HEK293 (cell line): ENCODE measurements around the gene LSMEM2.
A peak's percentile ranks its signal among the peaks of the same experiment; 100 is the strongest.

Source experiments
- CTCF ChIA-PET: fragments of 350-600 bp; formaldehyde crosslinking; extraction: SDS; loops from one replicate; lab custom pipeline; 2021; ENCODE audit warnings: antibody characterized with exemption; lab: Yijun Ruan, JAX
- POLR2A ChIA-PET: fragments of 300-600 bp; formaldehyde crosslinking; extraction: SDS; loops from one replicate; lab custom pipeline; 2020; ENCODE audit warnings: antibody characterized with exemption, inconsistent platforms; lab: Yijun Ruan, JAX
- H3K27ac ChIP-seq: fragments of 200-500 bp; sonication (Bioruptor generic); 2 replicates; pipeline ENCODE4 v1.5.1; 2014; ENCODE audit warnings: low read depth, low read length, control low read depth, inconsistent platforms; ENCODE audit errors: extremely low read depth
- H3K36me3 ChIP-seq, 2 experiments: fragments of 200-500 bp in 1 of 2; sonication (Bioruptor generic) in 1 of 2; 1 replicate in 1 of 2; 2 replicates in 1 of 2; pipeline ENCODE4 v1.5.1; 2014 to 2017; ENCODE audit warnings: inconsistent platforms in 2 of 2, low read length in 2 of 2; ENCODE audit not compliant: control insufficient read depth in 2 of 2, insufficient read depth in 1 of 2
- H3K4me1 ChIP-seq: fragments of 200-500 bp; sonication (Bioruptor generic); 2 replicates; pipeline ENCODE4 v1.5.1; 2014; ENCODE audit warnings: mild to moderate bottlenecking, low read length, inconsistent platforms; ENCODE audit not compliant: control insufficient read depth, insufficient read depth
- H3K4me3 ChIP-seq: 2 replicates; pipeline ENCODE4 v1.5.1; 2011; ENCODE audit warnings: low read depth, mild to moderate bottlenecking, control low read depth, low read length, moderate library complexity
- H3K9me3 ChIP-seq: fragments of 200-500 bp; sonication (Bioruptor generic); 2 replicates; pipeline ENCODE4 v1.5.1; 2014; ENCODE audit warnings: low read depth, low read length, inconsistent platforms; ENCODE audit not compliant: control insufficient read depth, insufficient read depth
- KLF17 ChIP-seq: fragments of 450-650 bp; formaldehyde crosslinking; IDR thresholded peaks from 2 replicates; pipeline ENCODE4 v1.5.1; 2016; ENCODE audit warnings: missing biosample characterization, missing genetic modification characterization
- PBX3 ChIP-seq: sonication (generic); formaldehyde crosslinking; IDR thresholded peaks from 2 replicates; pipeline ENCODE4 v1.8.1; 2022; ENCODE audit warnings: mild to moderate bottlenecking, moderate library complexity, missing genetic modification reagents
- PRDM1 ChIP-seq: fragments of 450-650 bp; formaldehyde crosslinking; IDR thresholded peaks from 2 replicates; pipeline ENCODE4; 2016; ENCODE audit warnings: missing biosample characterization, missing genetic modification characterization
- REST ChIP-seq: fragments of 450-650 bp; formaldehyde crosslinking; IDR thresholded peaks from 2 replicates; pipeline ENCODE4 v1.5.1; 2016; ENCODE audit warnings: missing biosample characterization, missing genetic modification characterization
- SCRT2 ChIP-seq: fragments of 450-650 bp; formaldehyde crosslinking; IDR thresholded peaks from 2 replicates; pipeline ENCODE4 v1.5.1; 2016; ENCODE audit warnings: missing biosample characterization, missing genetic modification characterization
- TCF7L2 ChIP-seq: IDR thresholded peaks from 2 replicates; pipeline ENCODE4 v1.6.1; 2011; ENCODE audit warnings: low read depth, mild to moderate bottlenecking, inconsistent platforms, low read length, moderate library complexity, borderline replicate concordance
- YY1 ChIP-seq: fragments of 450-650 bp; formaldehyde crosslinking; IDR thresholded peaks from 2 replicates; pipeline ENCODE4 v1.5.1; 2018; ENCODE audit warnings: missing biosample characterization, missing genetic modification characterization
- ZBTB8A ChIP-seq: fragments of 450-650 bp; formaldehyde crosslinking; IDR thresholded peaks from 2 replicates; pipeline ENCODE4 v1.5.1; 2016; ENCODE audit warnings: missing biosample characterization, missing genetic modification characterization
- ZFP3 ChIP-seq: fragments of 450-650 bp; formaldehyde crosslinking; IDR thresholded peaks from 2 replicates; pipeline ENCODE4 v1.5.1; 2016; ENCODE audit warnings: low read depth, missing biosample characterization, missing genetic modification characterization
- ZNF132 ChIP-seq: fragments of 450-650 bp; formaldehyde crosslinking; IDR thresholded peaks from 2 replicates; pipeline ENCODE4 v1.5.1; 2017; ENCODE audit warnings: missing biosample characterization, missing genetic modification characterization, borderline replicate concordance
- ZNF157 ChIP-seq: fragments of 450-650 bp; formaldehyde crosslinking; IDR thresholded peaks from 2 replicates; pipeline ENCODE4 v1.5.1; 2016; ENCODE audit warnings: missing biosample characterization, missing genetic modification characterization
- ZNF26 ChIP-seq: fragments of 450-650 bp; formaldehyde crosslinking; IDR thresholded peaks from 2 replicates; pipeline ENCODE4 v1.5.1; 2016; ENCODE audit warnings: missing biosample characterization, missing genetic modification characterization
- ZNF292 ChIP-seq: fragments of 450-650 bp; formaldehyde crosslinking; IDR thresholded peaks from 2 replicates; pipeline ENCODE4 v1.5.1; 2016; ENCODE audit warnings: low read depth, missing biosample characterization, missing genetic modification characterization, borderline replicate concordance
- ZNF335 ChIP-seq: fragments of 450-650 bp; formaldehyde crosslinking; conservative IDR thresholded peaks from 2 replicates; pipeline ENCODE4 v1.5.1; 2016; ENCODE audit warnings: missing biosample characterization, missing genetic modification characterization
- ZNF350 ChIP-seq: fragments of 450-650 bp; formaldehyde crosslinking; IDR thresholded peaks from 2 replicates; pipeline ENCODE4 v1.5.0; 2017; ENCODE audit warnings: missing biosample characterization, mild to moderate bottlenecking, missing genetic modification characterization
- ZNF366 ChIP-seq: fragments of 450-650 bp; formaldehyde crosslinking; conservative IDR thresholded peaks from 2 replicates; pipeline ENCODE4 v1.5.1; 2016; ENCODE audit warnings: missing biosample characterization, missing genetic modification characterization
- ZNF423 ChIP-seq: fragments of 450-650 bp; formaldehyde crosslinking; IDR thresholded peaks from 2 replicates; pipeline ENCODE4 v1.5.1; 2016; ENCODE audit warnings: missing biosample characterization, missing genetic modification characterization
- ZNF548 ChIP-seq: fragments of 450-650 bp; formaldehyde crosslinking; IDR thresholded peaks from 2 replicates; pipeline ENCODE4 v1.5.1; 2016; ENCODE audit warnings: missing biosample characterization, missing genetic modification characterization
- ZNF571 ChIP-seq: fragments of 450-650 bp; formaldehyde crosslinking; IDR thresholded peaks from 2 replicates; pipeline ENCODE4 v1.5.0; 2017; ENCODE audit warnings: missing biosample characterization, missing genetic modification characterization
- ZNF624 ChIP-seq: fragments of 450-650 bp; formaldehyde crosslinking; IDR thresholded peaks from 2 replicates; pipeline ENCODE4 v1.5.1; 2017; ENCODE audit warnings: missing biosample characterization, missing genetic modification characterization
- ZNF785 ChIP-seq: fragments of 450-650 bp; formaldehyde crosslinking; IDR thresholded peaks from 2 replicates; pipeline ENCODE4 v1.5.1; 2016; ENCODE audit warnings: missing biosample characterization, missing genetic modification characterization
- TF ChIP-seq, protein P1 (sequence below): fragments of 450-650 bp; formaldehyde crosslinking; IDR thresholded peaks from 2 replicates; pipeline ENCODE4 v1.5.1; 2017; ENCODE audit warnings: missing biosample characterization, missing genetic modification characterization
- TF ChIP-seq, protein P2 (sequence below): fragments of 450-650 bp; formaldehyde crosslinking; IDR thresholded peaks from 2 replicates; pipeline ENCODE4 v1.5.1; 2016; ENCODE audit warnings: missing biosample characterization, missing genetic modification characterization

LSMEM2 gene

GRCh38 chr3:50235716-50236483, 43.0 kb upstream of the LSMEM2 start, which contains the start of gene GNAI2 (continued):
- TF ChIP-seq PBX3 (no peak), ZNF366 (no peak), TCF7L2 (no peak), ZNF423 (tag by site-specific recombination) (no peak), PRDM1 (no peak), ZNF132 (tag by site-specific recombination) (no peak), SCRT2 (no peak), ZNF785 (tag by site-specific recombination) (no peak), REST (tag by site-specific recombination) (peak; percentile 70; the same call in 1 of the 2 replicates), YY1 (tag by site-specific recombination) (no peak), ZNF157 (tag by site-specific recombination) (no peak), ZNF292 (no peak), ZFP3 (tag by site-specific recombination) (no peak), ZNF624 (no peak), KLF17 (tag by site-specific recombination) (no peak), ZNF548 (tag by site-specific recombination) (no peak), ZBTB8A (tag by site-specific recombination) (peak; percentile 99), ZNF26 (tag by site-specific recombination) (no peak)

- peak overlapping the region; percentile 77 for H3K27ac ChIP-seq
- no peaks in the 10 kb centered on the region for H3K9me3 ChIP-seq
- H3K36me3 ChIP-seq = peaks cover 0 to 10% of the 10 kb centered on the region in 2 experiments; a peak in 1 of 3 replicates
- peaks cover 17% of the 10 kb centered on the region for H3K4me1 ChIP-seq
- POLR2A ChIA-PET = interaction anchor here (1.0 to 2.5 kb wide), 5 partner anchors 9 to 100 kb away, joined by 4 to 17 read pairs (median 9); partner anchors contain the start of gene IFRD2
- H3K4me3 ChIP-seq = peak overlapping the region; percentile 67
- CTCF ChIA-PET = interaction anchor here (1.0 to 3.9 kb wide), 3 partner anchors 11 to 56 kb away, joined by 3 to 28 read pairs (median 19); partner anchors contain the start of gene IFRD2
- TF ChIP-seq ZNF335 (tag by site-specific recombination) (0 out of 2 replicates have a peak, but pooled peaks have one; percentile 22), ZNF571 (no peak), ZNF350 (tag by site-specific recombination) (no peak)
- TF ChIP-seq, protein P1, sequence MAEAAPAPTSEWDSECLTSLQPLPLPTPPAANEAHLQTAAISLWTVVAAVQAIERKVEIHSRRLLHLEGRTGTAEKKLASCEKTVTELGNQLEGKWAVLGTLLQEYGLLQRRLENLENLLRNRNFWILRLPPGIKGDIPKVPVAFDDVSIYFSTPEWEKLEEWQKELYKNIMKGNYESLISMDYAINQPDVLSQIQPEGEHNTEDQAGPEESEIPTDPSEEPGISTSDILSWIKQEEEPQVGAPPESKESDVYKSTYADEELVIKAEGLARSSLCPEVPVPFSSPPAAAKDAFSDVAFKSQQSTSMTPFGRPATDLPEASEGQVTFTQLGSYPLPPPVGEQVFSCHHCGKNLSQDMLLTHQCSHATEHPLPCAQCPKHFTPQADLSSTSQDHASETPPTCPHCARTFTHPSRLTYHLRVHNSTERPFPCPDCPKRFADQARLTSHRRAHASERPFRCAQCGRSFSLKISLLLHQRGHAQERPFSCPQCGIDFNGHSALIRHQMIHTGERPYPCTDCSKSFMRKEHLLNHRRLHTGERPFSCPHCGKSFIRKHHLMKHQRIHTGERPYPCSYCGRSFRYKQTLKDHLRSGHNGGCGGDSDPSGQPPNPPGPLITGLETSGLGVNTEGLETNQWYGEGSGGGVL (tag by site-specific recombination) = no peak
- TF ChIP-seq, protein P2, sequence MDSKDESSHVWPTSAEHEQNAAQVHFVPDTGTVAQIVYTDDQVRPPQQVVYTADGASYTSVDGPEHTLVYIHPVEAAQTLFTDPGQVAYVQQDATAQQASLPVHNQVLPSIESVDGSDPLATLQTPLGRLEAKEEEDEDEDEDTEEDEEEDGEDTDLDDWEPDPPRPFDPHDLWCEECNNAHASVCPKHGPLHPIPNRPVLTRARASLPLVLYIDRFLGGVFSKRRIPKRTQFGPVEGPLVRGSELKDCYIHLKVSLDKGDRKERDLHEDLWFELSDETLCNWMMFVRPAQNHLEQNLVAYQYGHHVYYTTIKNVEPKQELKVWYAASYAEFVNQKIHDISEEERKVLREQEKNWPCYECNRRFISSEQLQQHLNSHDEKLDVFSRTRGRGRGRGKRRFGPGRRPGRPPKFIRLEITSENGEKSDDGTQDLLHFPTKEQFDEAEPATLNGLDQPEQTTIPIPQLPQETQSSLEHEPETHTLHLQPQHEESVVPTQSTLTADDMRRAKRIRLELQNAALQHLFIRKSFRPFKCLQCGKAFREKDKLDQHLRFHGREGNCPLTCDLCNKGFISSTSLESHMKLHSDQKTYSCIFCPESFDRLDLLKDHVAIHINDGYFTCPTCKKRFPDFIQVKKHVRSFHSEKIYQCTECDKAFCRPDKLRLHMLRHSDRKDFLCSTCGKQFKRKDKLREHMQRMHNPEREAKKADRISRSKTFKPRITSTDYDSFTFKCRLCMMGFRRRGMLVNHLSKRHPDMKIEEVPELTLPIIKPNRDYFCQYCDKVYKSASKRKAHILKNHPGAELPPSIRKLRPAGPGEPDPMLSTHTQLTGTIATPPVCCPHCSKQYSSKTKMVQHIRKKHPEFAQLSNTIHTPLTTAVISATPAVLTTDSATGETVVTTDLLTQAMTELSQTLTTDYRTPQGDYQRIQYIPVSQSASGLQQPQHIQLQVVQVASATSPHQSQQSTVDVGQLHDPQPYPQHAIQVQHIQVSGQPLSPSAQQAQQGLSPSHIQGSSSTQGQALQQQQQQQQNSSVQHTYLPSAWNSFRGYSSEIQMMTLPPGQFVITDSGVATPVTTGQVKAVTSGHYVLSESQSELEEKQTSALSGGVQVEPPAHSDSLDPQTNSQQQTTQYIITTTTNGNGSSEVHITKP (tag by site-specific recombination) = no peak
Measured at GRCh38 chr3:50236484-50237132, 42.3 kb upstream of the LSMEM2 start.
